H1 (cell line): Measurements from ENCODE around the gene CUEDC1. TPM values are rescaled to one million over a fixed set of nuclear protein-coding genes. Genes with fewer than 3 reads are reported as not detected.

Source experiments
- CTCF ChIA-PET: fragments of 300-600 bp; sonication (Branson Sonifier 250); formaldehyde crosslinking; loops from one replicate; lab custom pipeline; 2021; ENCODE audit not compliant: partially characterized antibody; lab: Charles Lee
- POLR2A ChIA-PET: fragments of 300-600 bp; sonication (Branson Sonifier 250); formaldehyde crosslinking; loops from one replicate; lab custom pipeline; 2021; ENCODE audit warnings: inconsistent platforms; ENCODE audit not compliant: partially characterized antibody; lab: Charles Lee
- DNase-seq, 2 experiments: peaks; one replicate each; pipeline versions ENCODE4 v3.0.0 to v3.0.0-alpha.2; 2010 to 2022; ENCODE audit warnings: low spot score in 2 of 2, low read depth in 1 of 2, mixed read lengths in 1 of 2
- FAIRE-seq: peaks from 2 replicates; lab custom pipeline; 2011; peaks lifted over from hg19 to GRCh38; lab: Jason Lieb, UNC
- H2AFZ ChIP-seq: 2 replicates; pipeline ENCODE4 v1.8.1; 2012; ENCODE audit warnings: low read length, inconsistent platforms
- H2AK5ac ChIP-seq: 2 replicates; pipeline ENCODE4 v1.6.1; 2013; ENCODE audit warnings: low read depth, low read length
- H2BK120ac ChIP-seq: replicated peaks from 2 replicates; pipeline ENCODE3; 2013; ENCODE audit warnings: low read depth, low read length, inconsistent platforms
- H2BK12ac ChIP-seq: 2 replicates; pipeline ENCODE4 v1.6.1; 2013; ENCODE audit warnings: low read depth, low read length
- H2BK15ac ChIP-seq: 2 replicates; pipeline ENCODE4 v1.6.1; 2013; ENCODE audit warnings: low read length
- H2BK20ac ChIP-seq: 2 replicates; pipeline ENCODE4 v1.6.1; 2013; ENCODE audit warnings: low read length
- H2BK5ac ChIP-seq: 2 replicates; pipeline ENCODE4 v1.6.1; 2013; ENCODE audit warnings: low read depth, low read length
- H3K14ac ChIP-seq: 2 replicates; pipeline ENCODE4 v1.6.1; 2013; ENCODE audit warnings: inconsistent platforms; ENCODE audit not compliant: insufficient read length
- H3K18ac ChIP-seq: 2 replicates; pipeline ENCODE4 v1.6.1; 2013; ENCODE audit warnings: low read length; ENCODE audit errors: extremely low read depth
- H3K23ac ChIP-seq: 2 replicates; pipeline ENCODE4 v1.6.1; 2013; ENCODE audit warnings: inconsistent platforms; ENCODE audit not compliant: insufficient read length
- H3K23me2 ChIP-seq: 2 replicates; pipeline ENCODE4 v1.6.1; 2013; ENCODE audit warnings: low read depth, low read length
- H3K27ac ChIP-seq: 2 replicates; pipeline ENCODE4 v1.6.1; 2011; ENCODE audit warnings: low read depth, low read length, inconsistent platforms
- H3K27me3 ChIP-seq, 4 experiments: replicated peaks in 1 of 4; 1 replicate in 1 of 4; 2 replicates in 3 of 4; pipeline versions ENCODE4 v1.6.1 to v1.8.1; 2011 to 2013; ENCODE audit warnings: low read length in 3 of 4, mild to moderate bottlenecking in 3 of 4, inconsistent platforms in 2 of 4, mixed read lengths in 2 of 4, moderate library complexity in 1 of 4; ENCODE audit not compliant: control insufficient read depth in 3 of 4, insufficient read depth in 3 of 4; ENCODE audit errors: extremely low read depth in 1 of 4
- H3K36me3 ChIP-seq, 4 experiments: 2 replicates each; pipeline versions ENCODE4 v1.6.1 to v1.8.1; 2011 to 2013; ENCODE audit warnings: mild to moderate bottlenecking in 4 of 4, low read length in 3 of 4, moderate library complexity in 2 of 4, control low read depth in 1 of 4, inconsistent platforms in 1 of 4; ENCODE audit not compliant: insufficient read depth in 4 of 4, control insufficient read depth in 2 of 4
- H3K4ac ChIP-seq: replicated peaks from 2 replicates; pipeline ENCODE3; 2013; ENCODE audit warnings: low read length, low read depth, mixed read lengths, inconsistent platforms; ENCODE audit not compliant: insufficient read length
- H3K4me1 ChIP-seq, 4 experiments: replicated peaks in 1 of 4; 1 replicate in 1 of 4; 2 replicates in 3 of 4; pipeline versions ENCODE4 v1.6.1 to v1.8.1; 2011 to 2013; ENCODE audit warnings: low read length in 3 of 4, inconsistent platforms in 2 of 4, mixed read lengths in 1 of 4; ENCODE audit not compliant: insufficient read depth in 4 of 4, control insufficient read depth in 3 of 4
- H3K4me2 ChIP-seq, 2 experiments: 2 replicates each; pipeline versions ENCODE4 v1.6.1 to v1.8.1; 2011 to 2013; ENCODE audit warnings: low read depth in 2 of 2, low read length in 2 of 2, control low read depth in 1 of 2, inconsistent platforms in 1 of 2, mild to moderate bottlenecking in 1 of 2; ENCODE audit not compliant: insufficient read depth in 1 of 2
- H3K4me3 ChIP-seq, 4 experiments: fragments of 200-600, 300-600 bp in 1 of 4; sonication (generic), shearing (Covaris generic), sonication (Bioruptor Twin) in 1 of 4; 2 replicates each; pipeline versions ENCODE4 v1.5.1 to v1.8.1; 2011 to 2016; ENCODE audit warnings: low read length in 4 of 4, low read depth in 3 of 4, control low read depth in 2 of 4, inconsistent platforms in 2 of 4, mild to moderate bottlenecking in 2 of 4, mixed read lengths in 1 of 4, moderate library complexity in 1 of 4; ENCODE audit not compliant: insufficient read depth in 2 of 4; ENCODE audit errors: extremely low read depth in 1 of 4
- H3K56ac ChIP-seq: replicated peaks from 2 replicates; pipeline ENCODE3; 2013; ENCODE audit warnings: low read depth, mild to moderate bottlenecking, mixed read lengths, low read length, inconsistent platforms; ENCODE audit not compliant: insufficient read length
- H3K79me1 ChIP-seq: 2 replicates; pipeline ENCODE4 v1.6.1; 2013; ENCODE audit warnings: low read depth, low read length, control low read depth
- H3K79me2 ChIP-seq, 2 experiments: 2 replicates each; pipeline versions ENCODE4 v1.6.1 to v1.8.1; 2012 to 2013; ENCODE audit warnings: low read length in 2 of 2, mild to moderate bottlenecking in 2 of 2, inconsistent platforms in 1 of 2; ENCODE audit not compliant: insufficient read depth in 2 of 2, control insufficient read depth in 1 of 2
- H3K9ac ChIP-seq, 4 experiments: replicated peaks in 1 of 4; 1 replicate in 1 of 4; 2 replicates in 3 of 4; pipeline versions ENCODE4 v1.6.1 to v1.8.1; 2011 to 2013; ENCODE audit warnings: low read depth in 3 of 4, low read length in 3 of 4, control low read depth in 2 of 4, mild to moderate bottlenecking in 2 of 4, moderate library complexity in 2 of 4, inconsistent platforms in 1 of 4; ENCODE audit errors: extremely low read depth in 1 of 4
- H3K9me3 ChIP-seq, 2 experiments: 2 replicates each; pipeline versions ENCODE4 v1.6.1 to v1.8.1; 2012 to 2013; ENCODE audit warnings: mild to moderate bottlenecking in 2 of 2, moderate library complexity in 2 of 2, control low read depth in 1 of 2, inconsistent platforms in 1 of 2, low read depth in 1 of 2, low read length in 1 of 2, mixed read lengths in 1 of 2; ENCODE audit not compliant: insufficient read depth in 2 of 2
- H4K20me1 ChIP-seq, 2 experiments: replicated peaks in 1 of 2; 2 replicates each; pipeline versions ENCODE3 to v1.8.1; 2011 to 2013; ENCODE audit warnings: inconsistent platforms in 2 of 2, low read length in 2 of 2, mild to moderate bottlenecking in 1 of 2; ENCODE audit not compliant: insufficient read depth in 2 of 2, control insufficient read depth in 1 of 2
- H4K5ac ChIP-seq: 2 replicates; pipeline ENCODE4 v1.6.1; 2013; ENCODE audit warnings: low read length, low read depth, mixed read lengths, inconsistent platforms; ENCODE audit not compliant: insufficient read length
- H4K8ac ChIP-seq: 2 replicates; pipeline ENCODE4 v1.8.0; 2013; ENCODE audit warnings: mild to moderate bottlenecking, moderate library complexity, low read length, inconsistent platforms; ENCODE audit not compliant: insufficient read depth; ENCODE audit errors: extremely low read depth
- H4K91ac ChIP-seq: replicated peaks from 2 replicates; pipeline ENCODE3; 2013; ENCODE audit warnings: low read length, mixed read lengths, inconsistent platforms; ENCODE audit not compliant: insufficient read length
- ASH2L ChIP-seq: fragments of 200-600, 300-600 bp; sonication (generic); IDR thresholded peaks from one replicate; pipeline ENCODE4 v1.7.1; 2017; ENCODE audit warnings: low read length
- BACH1 ChIP-seq: IDR thresholded peaks from 2 replicates; pipeline ENCODE4 v1.6.1; 2012; ENCODE audit warnings: low read length, improper control_type of control experiment
- CEBPB ChIP-seq: IDR thresholded peaks from 2 replicates; pipeline ENCODE4 v1.6.1; 2012; ENCODE audit warnings: low read depth, low read length
- CHD1 ChIP-seq: IDR thresholded peaks from 2 replicates; pipeline ENCODE4 v1.6.1; 2012; ENCODE audit warnings: low read depth, low read length, improper control_type of control experiment
- CHD2 ChIP-seq: IDR thresholded peaks from 2 replicates; pipeline ENCODE4 v1.6.1; 2012; ENCODE audit warnings: low read length, improper control_type of control experiment
- CTBP2 ChIP-seq: IDR thresholded peaks from 2 replicates; pipeline ENCODE4 v1.7.0; 2011; ENCODE audit warnings: borderline replicate concordance, mild to moderate bottlenecking, moderate library complexity, mixed read lengths, low read length; ENCODE audit not compliant: insufficient read depth, insufficient read length
- EGR1 ChIP-seq: IDR thresholded peaks from 2 replicates; pipeline ENCODE4 v1.6.1; 2011; ENCODE audit warnings: low read depth, low read length, borderline replicate concordance
- EZH2 ChIP-seq: fragments of 200-600 bp; sonication (generic); IDR thresholded peaks from 2 replicates; pipeline ENCODE4 v1.7.1; 2012; ENCODE audit warnings: low read depth, mild to moderate bottlenecking, moderate library complexity, low read length, inconsistent platforms; ENCODE audit not compliant: severe bottlenecking
- POLR2AphosphoS5 ChIP-seq: IDR thresholded peaks from 2 replicates; pipeline ENCODE4 v1.6.1; 2011; ENCODE audit warnings: low read depth, low read length
- SIRT6 ChIP-seq: IDR thresholded peaks from one replicate; pipeline ENCODE4 v1.7.1; 2012; ENCODE audit warnings: low read length, inconsistent platforms
- SP1 ChIP-seq: IDR thresholded peaks from 2 replicates; pipeline ENCODE4 v1.6.1; 2011; ENCODE audit warnings: low read depth, low read length
- SRF ChIP-seq: IDR thresholded peaks from 2 replicates; pipeline ENCODE4 v1.6.1; 2011; ENCODE audit warnings: mild to moderate bottlenecking, low read depth, low read length, moderate library complexity
- TCF12 ChIP-seq: IDR thresholded peaks from 2 replicates; pipeline ENCODE4 v1.6.1; 2011; ENCODE audit warnings: low read depth, mild to moderate bottlenecking, low read length
- WGBS, 2 experiments: shearing (Covaris generic) in 1 of 2; methylation state at CpG; one replicate each; pipeline versions ENCODE4 v1.1.6 to v1.1.7; 2013 to 2015; ENCODE audit warnings: low lambda C conversion rate in 2 of 2, mixed read lengths in 2 of 2, inconsistent platforms in 1 of 2, low coverage in 1 of 2, missing lambda C conversion rate in 1 of 2; ENCODE audit not compliant: insufficient replicate concordance in 2 of 2, insufficient coverage in 1 of 2, insufficient read length in 1 of 2; ENCODE audit errors: extremely low coverage in 1 of 2, missing lambda C conversion rate in 1 of 2; 5-methylcytosine and 5-hydroxymethylcytosine counted together
- polyA plus RNA-seq, 7 experiments: library from polyadenylated mRNA; depleted of rRNA in 3 of 7; stranded (reverse) in 5 of 7; unstranded in 2 of 7; fragments of >200 nt in 5 of 7; fragments of 200-250 nt in 2 of 7; gene quantifications; 1 replicate in 5 of 7; 2 replicates in 1 of 7; 4 replicates in 1 of 7; pipeline versions ENCODE4 v1.2.1 to v1.2.3, GENCODE V29; 2011 to 2013; ENCODE audit warnings: missing spikeins in 2 of 7, mixed read lengths in 2 of 7
- total RNA-seq: library from RNA; stranded (reverse); fragmentation: NEBNext Ultra II Directional; extraction: Animal tissue kit (Norgen Biotek cat#: 25700); gene quantifications from 2 replicates; pipeline ENCODE4 v1.2.1, GENCODE V29; 2021
- TF ChIP-seq, protein P1 (sequence below): IDR thresholded peaks from 2 replicates; pipeline ENCODE4 v1.6.1; 2012; ENCODE audit warnings: inconsistent platforms

CUEDC1 gene
- total and polyA plus RNA-seq, 2 of the 8 experiments (the other 6 are each of a cell fraction or from before 2014, with no cell fraction given): 4.0 to 10.7 TPM

GRCh38 chr17:58004060-58004459 is 48.8 kb upstream of the CUEDC1 start:
- H3K56ac ChIP-seq: no peak overlapping the region
- H2AK5ac ChIP-seq: no peak overlapping the region
- H3K27ac ChIP-seq: no peak overlapping the region
- TF ChIP-seq SIRT6 (no peak), CHD2 (no peak), BACH1 (no peak), CEBPB (no peak), CTBP2 (no peak), ASH2L (no peak), SRF (no peak), TCF12 (no peak), CHD1 (no peak), SP1 (no peak), EZH2 (no peak), POLR2AphosphoS5 (no peak), EGR1 (no peak)
- TF ChIP-seq, protein P1, sequence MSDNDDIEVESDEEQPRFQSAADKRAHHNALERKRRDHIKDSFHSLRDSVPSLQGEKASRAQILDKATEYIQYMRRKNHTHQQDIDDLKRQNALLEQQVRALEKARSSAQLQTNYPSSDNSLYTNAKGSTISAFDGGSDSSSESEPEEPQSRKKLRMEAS: no peak
- peaks cover 11 to 12% of the 10 kb centered on the region in 2 experiments for H4K20me1 ChIP-seq
- H3K36me3 ChIP-seq: peaks cover 13 to 57% (median 39%) of the 10 kb centered on the region in 4 experiments
- 99% methylated on average over 3 of the region's 3 CpGs; no CpG with 5 or more reads in 1 of the 2 experiments for WGBS, 2 experiments
- no peaks in the 10 kb centered on the region for H3K27me3 ChIP-seq
- no peak overlapping the region for H2BK12ac ChIP-seq
- no peak overlapping the region for H4K91ac ChIP-seq
- H3K9ac ChIP-seq: no peak overlapping the region
- no peak overlapping the region for H4K5ac ChIP-seq
- POLR2A ChIA-PET: interaction anchor here (1.9 to 28.0 kb wide), 6 partner anchors 10 to 141 kb away, joined by 3 to 672 read pairs (median 138); partner anchors contain the start of genes DYNLL2, MRPS23 and VEZF1
- peaks cover 12% of the 10 kb centered on the region for H3K23me2 ChIP-seq
- H3K23ac ChIP-seq: no peak overlapping the region
- no peak overlapping the region for H2BK15ac ChIP-seq
- no peak overlapping the region for H2BK20ac ChIP-seq
- H3K4me2 ChIP-seq: peak overlapping the region in 1 of 2 experiments; percentile 87; a peak in 2 of 4 replicates
- no peak overlapping the region for H3K14ac ChIP-seq
- DNase-seq: no peak
- H3K4ac ChIP-seq: no peak overlapping the region
- no peak overlapping the region for H2AFZ ChIP-seq
- H3K9me3 ChIP-seq: no peaks in the 10 kb centered on the region
- no peak overlapping the region for H2BK5ac ChIP-seq
- no peaks in the 10 kb centered on the region; the same call in 1 of the 2 replicates for H3K79me1 ChIP-seq
- no peak overlapping the region for H4K8ac ChIP-seq
- peak overlapping the region in 1 of 4 experiments; percentile 92; a peak in 2 of 8 replicates for H3K4me3 ChIP-seq
- CTCF ChIA-PET: interaction anchor here (15.0 kb wide), 1 partner anchor 148 kb away, joined by 384 read pairs; the partner anchor contains the start of gene MRPS23
- peaks cover 11 to 55% of the 10 kb centered on the region in 2 experiments for H3K79me2 ChIP-seq
- H2BK120ac ChIP-seq: no peak overlapping the region
- peaks cover 0 to 11% (median 5%) of the 10 kb centered on the region in 4 experiments; a peak in 4 of 7 replicates for H3K4me1 ChIP-seq
- no peak for FAIRE-seq
- H3K18ac ChIP-seq: no peak overlapping the region
